ENCODE measurements around the gene STN1. TPM values are rescaled to one million over a fixed set of nuclear protein-coding genes. Genes with fewer than 3 reads are reported as not detected.

STN1 gene
- total and polyA plus RNA-seq, 10 of the 15 experiments (the other 5 are each of a cell fraction or from before 2014, with no cell fraction given) = 22.2 to 31.8 (median 28.5) TPM

- TF ChIP-seq, protein P1, sequence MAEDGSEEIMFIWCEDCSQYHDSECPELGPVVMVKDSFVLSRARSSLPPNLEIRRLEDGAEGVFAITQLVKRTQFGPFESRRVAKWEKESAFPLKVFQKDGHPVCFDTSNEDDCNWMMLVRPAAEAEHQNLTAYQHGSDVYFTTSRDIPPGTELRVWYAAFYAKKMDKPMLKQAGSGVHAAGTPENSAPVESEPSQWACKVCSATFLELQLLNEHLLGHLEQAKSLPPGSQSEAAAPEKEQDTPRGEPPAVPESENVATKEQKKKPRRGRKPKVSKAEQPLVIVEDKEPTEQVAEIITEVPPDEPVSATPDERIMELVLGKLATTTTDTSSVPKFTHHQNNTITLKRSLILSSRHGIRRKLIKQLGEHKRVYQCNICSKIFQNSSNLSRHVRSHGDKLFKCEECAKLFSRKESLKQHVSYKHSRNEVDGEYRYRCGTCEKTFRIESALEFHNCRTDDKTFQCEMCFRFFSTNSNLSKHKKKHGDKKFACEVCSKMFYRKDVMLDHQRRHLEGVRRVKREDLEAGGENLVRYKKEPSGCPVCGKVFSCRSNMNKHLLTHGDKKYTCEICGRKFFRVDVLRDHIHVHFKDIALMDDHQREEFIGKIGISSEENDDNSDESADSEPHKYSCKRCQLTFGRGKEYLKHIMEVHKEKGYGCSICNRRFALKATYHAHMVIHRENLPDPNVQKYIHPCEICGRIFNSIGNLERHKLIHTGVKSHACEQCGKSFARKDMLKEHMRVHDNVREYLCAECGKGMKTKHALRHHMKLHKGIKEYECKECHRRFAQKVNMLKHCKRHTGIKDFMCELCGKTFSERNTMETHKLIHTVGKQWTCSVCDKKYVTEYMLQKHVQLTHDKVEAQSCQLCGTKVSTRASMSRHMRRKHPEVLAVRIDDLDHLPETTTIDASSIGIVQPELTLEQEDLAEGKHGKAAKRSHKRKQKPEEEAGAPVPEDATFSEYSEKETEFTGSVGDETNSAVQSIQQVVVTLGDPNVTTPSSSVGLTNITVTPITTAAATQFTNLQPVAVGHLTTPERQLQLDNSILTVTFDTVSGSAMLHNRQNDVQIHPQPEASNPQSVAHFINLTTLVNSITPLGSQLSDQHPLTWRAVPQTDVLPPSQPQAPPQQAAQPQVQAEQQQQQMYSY (CRISPR knock-in tag; IDR thresholded peaks at IDR 0.05) = no peak
- no peak for TF ChIP-seq E2F8 (IDR thresholded peaks at IDR 0.05; ENCODE audit: low read depth, partially characterized antibody)
- TF ChIP-seq TCF12 (IDR thresholded peaks at IDR 0.05; ENCODE audit: low read depth, low read length) = no peak
Measured at GRCh38 chr10:103922659-103923058, 4.7 kb upstream of the STN1 start (continued).

DNA sequence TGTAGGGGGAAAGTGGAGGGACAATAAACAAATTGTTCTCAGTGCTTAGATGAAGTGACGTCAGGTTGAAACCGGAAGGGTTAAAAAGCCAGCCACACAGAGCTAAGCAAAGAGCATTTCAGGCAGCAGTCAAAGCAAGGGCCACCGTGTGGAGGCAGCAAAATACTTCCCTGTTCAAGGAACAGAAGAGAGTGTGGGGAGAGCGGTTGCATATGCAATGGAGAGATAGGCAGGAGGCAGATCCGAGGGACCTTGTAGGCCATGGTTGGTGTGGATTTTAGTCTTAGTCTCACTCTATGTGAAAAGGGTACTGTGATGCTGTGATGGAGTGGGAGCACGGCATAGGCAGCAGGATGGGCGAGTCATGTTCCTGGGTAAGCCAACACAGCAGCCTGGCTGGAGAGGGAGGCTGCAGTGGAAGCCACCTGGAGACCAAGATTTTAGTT lies 3.8 kb upstream of the STN1 start:
- DNase-seq (ENCODE audit: low read depth, low spot score) = no peak
- no peaks in the 10 kb centered on the region for H3K36me3 ChIP-seq (ENCODE audit: control insufficient read depth in 2 of 2, insufficient read depth in 2 of 2, low read length in 1 of 2)
- intact Hi-C loops (cut with micrococcal nuclease; ENCODE audit: unreplicated experiment) = no loop called here
- ATAC-seq = no peak
- no peak overlapping the region for H3K4me3 ChIP-seq
- in situ Hi-C loops (cut with MboI) = no loop called here
- H3K27me3 ChIP-seq (replicated peaks in 1 of 2; ENCODE audit: control insufficient read depth in 2 of 2, insufficient read depth in 2 of 2, low read length in 1 of 2) = no peaks in the 10 kb centered on the region
- WGBS (ENCODE audit: insufficient coverage, insufficient replicate concordance, low lambda C conversion rate, missing lambda C conversion rate) = 60% methylated on average over 7 of the region's 7 CpGs
- peaks cover 7% of the 10 kb centered on the region for H3K4me1 ChIP-seq (ENCODE audit: control insufficient read depth, insufficient read depth, low read length)
- H3K9me3 ChIP-seq (replicated peaks; ENCODE audit: control insufficient read depth, insufficient read depth, low read length) = no peaks in the 10 kb centered on the region
- peak overlapping the region; percentile 80 for H2AFZ ChIP-seq (ENCODE audit: control insufficient read depth, low read depth, low read length)
- ChIA-PET RAD21 (ENCODE audit: unreplicated experiment) (interaction anchor here (1.1 to 1.5 kb wide), 5 partner anchors 11 to 202 kb away, joined by 3 to 6 read pairs (median 4); partner anchors contain the start of gene SFR1), CTCF (interaction anchor here (0.5 to 2.0 kb wide), 5 partner anchors 13 to 384 kb away, joined by 3 to 8 read pairs (median 3); no protein-coding TSS in a partner anchor), SMC1A (ENCODE audit: uncharacterized antibody, unreplicated experiment) (interaction anchor here (0.7 to 1.4 kb wide), 9 partner anchors 12 to 204 kb away, joined by 3 to 5 read pairs (median 3); no protein-coding TSS in a partner anchor), POLR2A (interaction anchor here (0.7 to 1.1 kb wide), 5 partner anchors 11 to 334 kb away, joined by 3 read pairs; partner anchors contain the start of gene GSTO1)
- H3K27ac ChIP-seq (ENCODE audit: control insufficient read depth, insufficient read depth) = no peak overlapping the region
- peaks cover 11% of the 10 kb centered on the region for H3K79me2 ChIP-seq (ENCODE audit: control insufficient read depth, insufficient read depth, low read length)
- no peak overlapping the region for H3K4me2 ChIP-seq (ENCODE audit: control insufficient read depth, insufficient read depth)
- no peaks in the 10 kb centered on the region for H4K20me1 ChIP-seq (ENCODE audit: control insufficient read depth, insufficient read depth)
- BruUV-seq (replicated peaks) = no TSS peak
- no peak for FAIRE-seq
- H3K9ac ChIP-seq (ENCODE audit: control insufficient read depth, insufficient read depth, low read length) = no peak overlapping the region
- 0 out of 2 replicates have a peak, but pooled peaks have one; percentile 31 for TF ChIP-seq POLR2A (IDR thresholded peaks at IDR 0.05; ENCODE audit: low read depth, low read length)
- TF ChIP-seq ZNF622 (IDR thresholded peaks at IDR 0.05) = no peak
- TF ChIP-seq BMI1 (IDR thresholded peaks at IDR 0.05; ENCODE audit: borderline replicate concordance) = no peak
- no peak for TF ChIP-seq EGR1 (IDR thresholded peaks at IDR 0.05; ENCODE audit: borderline replicate concordance in 1 of 2, low read depth in 2 of 2, low read length in 2 of 2)
- TF ChIP-seq KLF5 (IDR thresholded peaks at IDR 0.05; ENCODE audit: partially characterized antibody) = no peak
- no peak for TF ChIP-seq NFXL1 (IDR thresholded peaks at IDR 0.05; ENCODE audit: borderline replicate concordance)
- TF ChIP-seq ZNF274 (IDR thresholded peaks at IDR 0.05; ENCODE audit: insufficient read depth, insufficient read length) = no peak
- TF ChIP-seq PKNOX1 (IDR thresholded peaks at IDR 0.05) = no peak
- no peak for TF ChIP-seq SREBF2 (IDR thresholded peaks at IDR 0.05; ENCODE audit: low read length)
- peak; percentile 74 for TF ChIP-seq ATF7 (IDR thresholded peaks at IDR 0.05; ENCODE audit: low read depth)
- no peak for TF ChIP-seq ZNF217 (IDR thresholded peaks at IDR 0.05)
- TF ChIP-seq TCF7 (IDR thresholded peaks at IDR 0.05; ENCODE audit: borderline replicate concordance) = no peak
- TF ChIP-seq GABPA (IDR thresholded peaks at IDR 0.05; ENCODE audit: low read depth) = 0 out of 2 replicates have a peak, but pooled peaks have one; percentile 31
- no peak for TF ChIP-seq HDAC2 (IDR thresholded peaks at IDR 0.05)

Measured in GM12878 (cell line).